ENCODE measurements around the gene ARHGEF33. TPM values are rescaled to one million over a fixed set of nuclear protein-coding genes. Genes with fewer than 3 reads are reported as not detected.

Gene ARHGEF33
- total and polyA plus RNA-seq, 3 experiments from 2014 or later = 0.22 to 0.39 TPM; not detected in 1

DNA sequence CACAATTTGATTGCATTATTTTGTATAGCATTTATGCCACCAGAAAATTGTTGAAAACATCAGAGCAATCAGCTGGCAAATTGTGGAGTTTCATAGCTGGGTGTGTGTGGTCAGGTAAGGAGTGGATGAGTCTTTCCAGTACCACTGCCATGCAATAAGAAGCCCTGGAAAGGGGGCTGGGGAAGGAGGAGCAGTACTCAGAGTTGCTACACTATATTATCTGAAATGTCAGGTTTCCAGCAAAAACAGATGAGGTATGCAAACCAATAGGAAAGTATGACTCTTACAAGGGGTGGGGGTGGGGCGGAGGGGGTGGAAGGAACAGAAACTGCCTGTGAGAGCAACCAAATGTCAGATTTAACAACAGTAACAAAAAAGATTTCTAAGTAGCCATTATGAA lies 119.0 kb downstream of the ARHGEF33 start:
- H3K4me3 ChIP-seq (ENCODE audit: low read length) = no peak overlapping the region
- no peak for DNase-seq
- no peak overlapping the region for H3K4me3 Mint-ChIP-seq
- ChIA-PET CTCF (no interaction called here), POLR2A (no interaction called here)
- peaks cover 0 to 1% (median 0%) of the 10 kb centered on the region in 5 donors for H3K9me3 Mint-ChIP-seq
- H3K27me3 ChIP-seq (ENCODE audit: insufficient read depth, low read length, poor library complexity, severe bottlenecking) = no peaks in the 10 kb centered on the region
- no peaks in the 10 kb centered on the region for H3K27me3 Mint-ChIP-seq
- peaks cover 18 to 79% (median 23%) of the 10 kb centered on the region in 3 donors for H3K36me3 Mint-ChIP-seq
- H3K36me3 ChIP-seq (ENCODE audit: insufficient read depth, low read length) = peaks cover 42% of the 10 kb centered on the region
- H3K27ac Mint-ChIP-seq = peak overlapping the region in 1 of 8 donors; percentile 42
- no peak overlapping the region for H3K27ac ChIP-seq (ENCODE audit: low read depth, low read length)
- no peaks in the 10 kb centered on the region for H3K9me3 ChIP-seq (ENCODE audit: low read length)
- no peaks in the 10 kb centered on the region for H3K4me1 ChIP-seq (ENCODE audit: insufficient read depth, low read length)
- H3K4me1 Mint-ChIP-seq = peaks cover 0 to 11% (median 8%) of the 10 kb centered on the region in 3 donors

DNA sequence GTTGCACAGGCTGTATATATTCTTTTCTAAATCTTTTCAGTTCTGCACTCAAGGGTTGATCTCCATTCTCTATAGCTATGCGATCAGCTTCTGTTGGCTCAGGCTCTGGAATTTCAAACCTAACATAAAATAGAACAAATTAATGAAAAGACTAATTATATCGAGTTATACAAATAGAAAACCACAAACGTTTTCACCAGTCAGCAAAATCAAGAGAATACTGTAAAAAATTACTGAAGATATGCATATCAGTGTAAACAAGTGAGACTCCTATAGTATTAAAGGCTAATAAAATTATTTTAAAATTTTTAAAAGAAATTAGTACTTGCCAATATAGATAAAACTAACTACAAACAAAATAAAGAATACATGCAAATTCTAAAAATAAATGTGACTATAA lies 124.2 kb downstream of the ARHGEF33 start:
- Histone ChIP-seq H3K36me3 (ENCODE audit: insufficient read depth, low read length) (peaks cover 17% of the 10 kb centered on the region), H3K9me3 (ENCODE audit: low read length) (no peaks in the 10 kb centered on the region)
- POLR2A ChIA-PET = no interaction called here

DNA sequence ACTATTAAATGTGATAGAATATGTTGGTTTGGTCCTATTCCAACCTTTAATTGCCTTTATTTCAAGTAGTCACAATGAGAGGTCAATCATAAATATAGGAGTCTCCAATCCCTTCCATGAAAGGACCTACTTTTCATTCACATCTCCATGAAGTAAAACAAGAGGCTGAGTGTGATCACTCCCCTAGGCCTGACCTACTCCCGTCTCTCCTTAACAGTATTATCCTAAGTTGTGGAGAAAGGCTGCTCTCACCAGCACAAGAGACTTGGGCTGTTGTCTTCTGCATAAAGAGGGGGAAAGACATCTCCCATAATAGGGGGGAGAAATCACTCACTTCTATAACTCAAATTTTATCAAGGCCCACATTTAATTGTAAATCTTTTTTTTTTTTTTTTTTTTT lies 125.7 kb downstream of the ARHGEF33 start:
- Mint-ChIP-seq H3K36me3 (peaks cover 5 to 55% (median 11%) of the 10 kb centered on the region in 3 donors), H3K4me3 (no peak overlapping the region), H3K9me3 (no peaks in the 10 kb centered on the region), H3K27me3 (no peaks in the 10 kb centered on the region), H3K27ac (peak overlapping the region in 2 of 8 donors; percentile 39 to 45), H3K4me1 (peaks cover 8 to 29% (median 17%) of the 10 kb centered on the region in 3 donors)
- H3K4me1 ChIP-seq (ENCODE audit: insufficient read depth, low read length) = no peaks in the 10 kb centered on the region
- no peaks in the 10 kb centered on the region for H3K9me3 ChIP-seq (ENCODE audit: low read length)
- H3K27ac ChIP-seq (ENCODE audit: low read depth, low read length) = no peak overlapping the region
- H3K36me3 ChIP-seq (ENCODE audit: insufficient read depth, low read length) = peaks cover 9% of the 10 kb centered on the region
- no peak overlapping the region for H3K4me3 ChIP-seq (ENCODE audit: low read length)
- CTCF ChIA-PET = no interaction called here
- DNase-seq = no peak
- POLR2A ChIA-PET = interaction anchor here (0.5 kb wide), 1 partner anchor 87 kb away, joined by 6 read pairs; no protein-coding TSS in a partner anchor
- H3K27me3 ChIP-seq (ENCODE audit: insufficient read depth, low read length, poor library complexity, severe bottlenecking) = no peaks in the 10 kb centered on the region

More for the DNA sequence above, 124.2 kb downstream of the ARHGEF33 start:
- Mint-ChIP-seq H3K4me1 (peaks cover 5 to 21% (median 12%) of the 10 kb centered on the region in 3 donors), H3K9me3 (peaks cover 0 to 1% (median 0%) of the 10 kb centered on the region in 5 donors), H3K27me3 (no peaks in the 10 kb centered on the region), H3K27ac (no peak overlapping the region), H3K4me3 (no peak overlapping the region), H3K36me3 (peaks cover 12 to 57% (median 15%) of the 10 kb centered on the region in 3 donors)
- Histone ChIP-seq H3K27me3 (ENCODE audit: insufficient read depth, low read length, poor library complexity, severe bottlenecking) (no peaks in the 10 kb centered on the region), H3K4me1 (ENCODE audit: insufficient read depth, low read length) (no peaks in the 10 kb centered on the region), H3K27ac (ENCODE audit: low read depth, low read length) (no peak overlapping the region), H3K4me3 (ENCODE audit: low read length) (no peak overlapping the region)
- CTCF ChIA-PET = no interaction called here
- DNase-seq = no peak

- ChIA-PET CTCF (interaction anchor here (1.0 to 1.3 kb wide), 2 partner anchors 10 to 213 kb away, joined by 3 to 5 read pairs; no protein-coding TSS in a partner anchor), POLR2A (no interaction called here)
- peaks cover 8 to 29% (median 17%) of the 10 kb centered on the region in 3 donors for H3K4me1 Mint-ChIP-seq
- Histone ChIP-seq H3K9me3 (ENCODE audit: low read length) (no peaks in the 10 kb centered on the region), H3K27ac (ENCODE audit: low read depth, low read length) (no peak overlapping the region), H3K27me3 (ENCODE audit: insufficient read depth, low read length, poor library complexity, severe bottlenecking) (no peaks in the 10 kb centered on the region), H3K36me3 (ENCODE audit: insufficient read depth, low read length) (peaks cover 5% of the 10 kb centered on the region), H3K4me1 (ENCODE audit: insufficient read depth, low read length) (no peaks in the 10 kb centered on the region), H3K4me3 (ENCODE audit: low read length) (no peak overlapping the region)
- H3K9me3 Mint-ChIP-seq = no peaks in the 10 kb centered on the region
- peaks cover 5 to 46% (median 9%) of the 10 kb centered on the region in 3 donors for H3K36me3 Mint-ChIP-seq
- no peak for DNase-seq
- no peak overlapping the region for H3K27ac Mint-ChIP-seq
- no peak overlapping the region for H3K4me3 Mint-ChIP-seq
- no peaks in the 10 kb centered on the region for H3K27me3 Mint-ChIP-seq
Measured at GRCh38 chr2:39017334-39017733, 127.7 kb downstream of the ARHGEF33 start.

DNA sequence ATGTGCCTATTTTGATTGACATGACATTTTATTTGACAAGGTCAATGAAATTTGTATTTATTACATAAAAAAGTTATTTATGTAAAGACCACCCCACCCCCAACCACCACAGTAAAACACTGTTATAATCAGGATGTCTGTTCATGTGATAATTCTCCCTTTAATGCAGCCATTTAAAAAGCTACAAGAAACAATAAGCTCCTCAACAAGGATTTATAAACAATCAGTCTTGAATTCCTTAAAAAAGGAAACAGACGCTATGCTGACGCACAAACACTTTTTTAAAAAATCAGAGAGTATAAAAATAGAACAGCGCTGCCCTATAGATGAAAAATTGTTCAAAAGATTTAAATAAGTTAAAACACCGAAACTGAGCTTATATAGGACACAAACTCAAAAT lies 129.0 kb downstream of the ARHGEF33 start:
- H3K4me3 Mint-ChIP-seq = no peak overlapping the region
- no peaks in the 10 kb centered on the region for H3K9me3 Mint-ChIP-seq
- no peak overlapping the region for H3K27ac ChIP-seq (ENCODE audit: low read depth, low read length)
- ChIA-PET CTCF (no interaction called here), POLR2A (no interaction called here)
- H3K4me3 ChIP-seq (ENCODE audit: low read length) = no peak overlapping the region
- no peaks in the 10 kb centered on the region for H3K27me3 Mint-ChIP-seq
- peaks cover 11 to 38% (median 23%) of the 10 kb centered on the region in 3 donors for H3K4me1 Mint-ChIP-seq
- no peak for DNase-seq
- H3K36me3 Mint-ChIP-seq = peaks cover 0 to 45% (median 10%) of the 10 kb centered on the region in 3 donors
- H3K27ac Mint-ChIP-seq = no peak overlapping the region
- no peaks in the 10 kb centered on the region for H3K9me3 ChIP-seq (ENCODE audit: low read length)
- no peaks in the 10 kb centered on the region for H3K36me3 ChIP-seq (ENCODE audit: insufficient read depth, low read length)
- no peaks in the 10 kb centered on the region for H3K27me3 ChIP-seq (ENCODE audit: insufficient read depth, low read length, poor library complexity, severe bottlenecking)
- no peaks in the 10 kb centered on the region for H3K4me1 ChIP-seq (ENCODE audit: insufficient read depth, low read length)

DNA sequence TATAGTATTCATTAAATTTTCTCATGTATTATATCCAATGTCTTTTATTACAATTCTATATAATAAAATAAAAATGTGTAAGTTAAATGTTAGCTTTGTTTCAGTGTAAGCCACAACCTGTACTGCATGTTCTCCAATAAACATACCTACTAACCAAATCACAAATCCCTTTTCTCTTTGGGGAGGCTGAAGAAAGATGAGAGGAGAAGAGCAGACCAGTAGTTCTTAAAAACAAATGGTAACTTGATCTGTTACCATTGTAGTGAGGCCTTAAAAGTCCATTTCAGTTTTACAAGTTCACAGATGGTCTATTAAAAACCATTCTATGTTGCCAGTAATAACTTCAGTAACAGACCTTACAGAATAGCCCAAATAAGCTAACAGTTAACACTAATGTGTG lies 130.7 kb downstream of the ARHGEF33 start:
- CTCF ChIA-PET = interaction anchor here (1.0 kb wide), 1 partner anchor 104 kb away, joined by 3 read pairs; no protein-coding TSS in a partner anchor

DNA sequence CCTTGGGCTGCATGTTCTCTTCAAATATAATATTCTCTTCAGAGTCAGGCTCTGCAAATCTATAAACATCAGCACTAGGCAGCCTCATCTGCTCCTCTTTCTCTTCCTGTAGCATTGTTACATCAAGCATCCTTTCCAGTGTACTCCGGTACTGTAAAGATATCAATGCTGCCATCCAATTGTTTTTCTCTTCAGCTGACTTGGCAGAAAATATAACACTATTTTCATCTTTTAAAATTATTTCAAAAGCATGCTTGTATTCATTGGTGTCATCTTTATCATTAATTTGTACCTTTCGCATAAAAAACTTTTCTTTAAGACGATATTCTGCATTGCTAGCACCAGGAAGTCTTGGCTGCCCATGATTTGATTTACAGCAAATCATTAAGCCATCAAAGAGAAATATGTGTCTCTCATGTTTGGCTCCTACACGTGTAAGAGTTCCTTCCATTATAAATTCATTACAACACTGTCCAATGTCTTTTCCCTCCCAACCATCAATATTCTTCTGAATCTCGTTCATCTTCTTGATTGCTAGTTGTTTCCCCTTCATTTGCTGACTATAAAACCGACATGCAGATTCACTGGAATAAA lies 133.1 kb downstream of the ARHGEF33 start:
- POLR2A ChIA-PET = no interaction called here
- Histone ChIP-seq H3K4me1 (ENCODE audit: insufficient read depth, low read length) (no peaks in the 10 kb centered on the region), H3K27me3 (ENCODE audit: insufficient read depth, low read length, poor library complexity, severe bottlenecking) (no peaks in the 10 kb centered on the region), H3K4me3 (ENCODE audit: low read length) (no peak overlapping the region), H3K9me3 (ENCODE audit: low read length) (no peaks in the 10 kb centered on the region), H3K36me3 (ENCODE audit: insufficient read depth, low read length) (no peaks in the 10 kb centered on the region), H3K27ac (ENCODE audit: low read depth, low read length) (no peak overlapping the region)
- Mint-ChIP-seq H3K27ac (peak overlapping the region in 1 of 8 donors; percentile 5), H3K36me3 (peaks cover 0 to 40% (median 10%) of the 10 kb centered on the region in 3 donors), H3K27me3 (no peaks in the 10 kb centered on the region), H3K4me3 (no peak overlapping the region), H3K4me1 (peaks cover 6 to 26% (median 21%) of the 10 kb centered on the region in 3 donors), H3K9me3 (no peaks in the 10 kb centered on the region)
- no peak for DNase-seq
- CTCF ChIA-PET = no interaction called here

More for the DNA sequence above, 130.7 kb downstream of the ARHGEF33 start:
- Histone ChIP-seq H3K36me3 (ENCODE audit: insufficient read depth, low read length) (no peaks in the 10 kb centered on the region), H3K4me1 (ENCODE audit: insufficient read depth, low read length) (no peaks in the 10 kb centered on the region), H3K9me3 (ENCODE audit: low read length) (no peaks in the 10 kb centered on the region), H3K27me3 (ENCODE audit: insufficient read depth, low read length, poor library complexity, severe bottlenecking) (no peaks in the 10 kb centered on the region), H3K4me3 (ENCODE audit: low read length) (no peak overlapping the region), H3K27ac (ENCODE audit: low read depth, low read length) (no peak overlapping the region)
- Mint-ChIP-seq H3K4me1 (peaks cover 10 to 35% (median 23%) of the 10 kb centered on the region in 3 donors), H3K4me3 (no peak overlapping the region), H3K9me3 (no peaks in the 10 kb centered on the region), H3K27ac (no peak overlapping the region), H3K36me3 (peaks cover 0 to 40% (median 10%) of the 10 kb centered on the region in 3 donors), H3K27me3 (no peaks in the 10 kb centered on the region)
- DNase-seq = no peak
- POLR2A ChIA-PET = no interaction called here

GRCh38 chr2:39023649-39024048 lies 134.0 kb downstream of the ARHGEF33 start:
- Histone ChIP-seq H3K36me3 (ENCODE audit: insufficient read depth, low read length) (no peaks in the 10 kb centered on the region), H3K27ac (ENCODE audit: low read depth, low read length) (no peak overlapping the region), H3K4me1 (ENCODE audit: insufficient read depth, low read length) (no peaks in the 10 kb centered on the region), H3K9me3 (ENCODE audit: low read length) (no peaks in the 10 kb centered on the region), H3K27me3 (ENCODE audit: insufficient read depth, low read length, poor library complexity, severe bottlenecking) (no peaks in the 10 kb centered on the region), H3K4me3 (ENCODE audit: low read length) (no peak overlapping the region)
- Mint-ChIP-seq H3K36me3 (peaks cover 0 to 43% (median 10%) of the 10 kb centered on the region in 3 donors), H3K27ac (peak overlapping the region in 4 of 8 donors; percentile 7 to 74 (median 52)), H3K9me3 (no peaks in the 10 kb centered on the region), H3K4me1 (peaks cover 6 to 19% (median 17%) of the 10 kb centered on the region in 3 donors), H3K27me3 (no peaks in the 10 kb centered on the region), H3K4me3 (no peak overlapping the region)
- ChIA-PET POLR2A (no interaction called here), CTCF (no interaction called here)
- DNase-seq = no peak
